ENCODE data around the gene RIMBP2.
A peak's percentile ranks its signal among the peaks of the same experiment; 100 is the strongest.

Gene RIMBP2

DNA sequence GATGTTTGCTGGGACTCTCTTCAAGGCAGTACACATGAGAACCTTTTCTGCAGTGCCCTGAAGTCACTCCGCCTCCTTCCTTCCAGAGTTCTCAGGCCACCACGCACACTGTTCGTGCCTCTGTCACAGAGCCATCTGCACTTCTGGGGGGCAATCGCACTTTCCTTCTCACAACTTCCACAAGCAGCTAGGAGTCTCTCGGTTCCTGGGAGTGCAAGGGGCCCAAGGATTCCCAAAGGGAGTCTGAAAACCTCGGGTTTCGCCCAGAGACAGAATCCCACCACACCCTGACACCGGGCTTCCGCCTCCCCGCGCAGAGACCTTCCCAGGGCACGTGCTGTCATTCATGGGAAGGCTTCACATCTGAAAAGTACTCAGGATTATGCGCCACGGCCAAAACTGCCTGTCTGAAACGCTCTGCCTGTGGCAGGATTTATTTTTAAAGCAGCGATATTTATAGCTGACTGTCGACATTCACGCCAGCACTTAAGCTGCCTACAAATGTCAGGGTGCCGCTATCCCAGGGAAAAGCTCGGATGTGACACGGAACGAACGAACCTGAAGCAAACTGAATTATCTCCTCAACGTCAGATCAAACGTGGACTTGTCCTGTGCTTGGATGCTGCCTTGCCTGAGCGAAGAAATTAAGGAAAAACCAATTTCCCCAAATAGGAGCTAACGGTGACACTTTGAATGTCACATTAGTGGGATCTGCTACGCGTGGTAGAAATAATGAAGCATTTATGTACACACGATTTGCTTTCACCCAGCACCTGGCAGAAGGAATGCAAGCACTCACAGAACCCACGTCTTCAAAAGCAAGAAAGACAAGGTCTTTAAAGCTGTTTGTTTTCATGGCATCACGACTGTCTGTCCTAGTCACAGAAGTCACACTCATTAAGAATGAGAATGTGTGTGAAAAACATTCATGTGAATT, 224.4 kb downstream of the RIMBP2 start:
- Histone ChIP-seq H3K36me3 (ENCODE audit: control insufficient read depth, low read depth, low read length) (no peaks in the 10 kb centered on the region), H3K4me3 (ENCODE audit: low read length) (no peak overlapping the region), H3K27ac (ENCODE audit: low read length) (no peak overlapping the region), H3K9me3 (ENCODE audit: control insufficient read depth, low read depth, low read length) (no peaks in the 10 kb centered on the region), H3K4me1 (ENCODE audit: control insufficient read depth, low read depth, low read length) (no peaks in the 10 kb centered on the region), H3K27me3 (ENCODE audit: control insufficient read depth, insufficient read depth, low read length) (no peaks in the 10 kb centered on the region), H3K9ac (ENCODE audit: low read length) (no peak overlapping the region)

DNA sequence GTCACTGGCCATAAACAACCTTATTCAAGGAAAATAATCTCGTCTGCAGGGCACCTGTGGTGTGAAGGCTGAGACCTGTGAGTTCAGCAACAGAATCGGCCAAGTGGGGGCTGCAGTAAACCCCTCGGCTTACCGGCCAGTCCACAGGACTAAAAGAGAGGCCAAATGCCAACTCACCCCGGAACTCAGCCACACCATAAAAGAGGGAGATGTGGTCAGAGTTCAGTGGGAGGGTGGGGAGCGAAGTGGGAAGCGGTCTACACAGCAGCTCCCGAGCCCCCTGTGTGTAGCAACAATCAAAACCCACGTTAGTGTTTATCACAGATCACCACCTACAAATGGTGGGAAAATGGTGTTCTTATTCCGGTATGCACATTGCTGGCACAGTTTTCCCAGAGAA, 225.4 kb downstream of the RIMBP2 start:
- no peaks in the 10 kb centered on the region for H3K36me3 ChIP-seq (ENCODE audit: control insufficient read depth, low read depth, low read length)
- H3K9ac ChIP-seq (ENCODE audit: low read length) = no peak overlapping the region
- H3K9me3 ChIP-seq (ENCODE audit: control insufficient read depth, low read depth, low read length) = no peaks in the 10 kb centered on the region
- H3K4me3 ChIP-seq (ENCODE audit: low read length) = no peak overlapping the region
- no peaks in the 10 kb centered on the region for H3K4me1 ChIP-seq (ENCODE audit: control insufficient read depth, low read depth, low read length)
- H3K27me3 ChIP-seq (ENCODE audit: control insufficient read depth, insufficient read depth, low read length) = no peaks in the 10 kb centered on the region
- no peak overlapping the region for H3K27ac ChIP-seq (ENCODE audit: low read length)

DNA sequence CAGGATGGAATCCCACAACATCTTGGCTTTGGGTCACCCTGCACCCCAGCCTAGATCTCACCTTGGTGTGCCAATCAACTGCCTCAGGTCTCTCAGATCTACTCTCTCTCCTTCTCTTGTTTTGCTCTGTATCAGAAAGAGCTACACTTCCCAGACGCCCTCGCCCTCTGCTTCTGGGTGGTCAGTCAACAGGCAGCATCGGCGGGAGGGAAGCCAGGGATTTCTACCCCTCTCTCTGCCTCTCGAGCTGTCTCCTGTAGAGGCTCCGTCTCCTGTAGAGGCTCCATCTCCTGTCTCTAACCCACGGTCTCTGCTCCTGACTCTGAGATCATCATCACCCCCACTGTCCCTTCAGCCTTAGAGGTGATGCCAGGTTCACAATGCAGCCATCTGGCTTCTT, 226.8 kb downstream of the RIMBP2 start:
- no peak overlapping the region for H3K4me3 ChIP-seq (ENCODE audit: low read length)
- H3K36me3 ChIP-seq (ENCODE audit: control insufficient read depth, low read depth, low read length) = no peaks in the 10 kb centered on the region
- H3K9ac ChIP-seq (ENCODE audit: low read length) = no peak overlapping the region
- no peaks in the 10 kb centered on the region for H3K4me1 ChIP-seq (ENCODE audit: control insufficient read depth, low read depth, low read length)
- no peak overlapping the region for H3K27ac ChIP-seq (ENCODE audit: low read length)
- no peaks in the 10 kb centered on the region for H3K27me3 ChIP-seq (ENCODE audit: control insufficient read depth, insufficient read depth, low read length)
- H3K9me3 ChIP-seq (ENCODE audit: control insufficient read depth, low read depth, low read length) = no peaks in the 10 kb centered on the region

DNA sequence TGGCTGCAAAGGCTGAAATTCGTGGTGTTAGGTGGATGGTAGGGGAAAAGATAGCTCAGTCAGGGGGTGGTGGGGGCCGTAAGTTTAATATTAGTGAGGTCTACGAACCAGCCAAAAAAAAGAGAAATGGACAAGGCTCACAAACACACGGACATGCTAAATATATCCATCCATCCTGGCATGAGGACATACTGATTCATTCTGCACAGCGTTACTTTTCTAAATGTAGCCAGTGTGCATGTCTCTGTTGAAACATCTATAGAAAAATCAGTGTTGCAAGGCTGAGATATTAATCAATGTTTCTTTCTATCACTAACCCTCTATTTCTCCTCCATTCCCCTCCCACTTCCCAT, 227.8 kb downstream of the RIMBP2 start:
- no peaks in the 10 kb centered on the region for H3K4me1 ChIP-seq (ENCODE audit: control insufficient read depth, low read depth, low read length)
- H3K4me3 ChIP-seq (ENCODE audit: low read length) = no peak overlapping the region
- H3K9ac ChIP-seq (ENCODE audit: low read length) = no peak overlapping the region
- H3K36me3 ChIP-seq (ENCODE audit: control insufficient read depth, low read depth, low read length) = no peaks in the 10 kb centered on the region
- H3K9me3 ChIP-seq (ENCODE audit: control insufficient read depth, low read depth, low read length) = no peaks in the 10 kb centered on the region
- H3K27ac ChIP-seq (ENCODE audit: low read length) = no peak overlapping the region
- no peaks in the 10 kb centered on the region for H3K27me3 ChIP-seq (ENCODE audit: control insufficient read depth, insufficient read depth, low read length)

GRCh38 chr12:130487636-130488357, 228.3 kb downstream of the RIMBP2 start:
- Histone ChIP-seq H3K4me1 (ENCODE audit: control insufficient read depth, low read depth, low read length) (no peaks in the 10 kb centered on the region), H3K36me3 (ENCODE audit: control insufficient read depth, low read depth, low read length) (no peaks in the 10 kb centered on the region), H3K9ac (ENCODE audit: low read length) (no peak overlapping the region), H3K9me3 (ENCODE audit: control insufficient read depth, low read depth, low read length) (no peaks in the 10 kb centered on the region), H3K27me3 (ENCODE audit: control insufficient read depth, insufficient read depth, low read length) (no peaks in the 10 kb centered on the region), H3K27ac (ENCODE audit: low read length) (no peak overlapping the region), H3K4me3 (ENCODE audit: low read length) (no peak overlapping the region)

DNA sequence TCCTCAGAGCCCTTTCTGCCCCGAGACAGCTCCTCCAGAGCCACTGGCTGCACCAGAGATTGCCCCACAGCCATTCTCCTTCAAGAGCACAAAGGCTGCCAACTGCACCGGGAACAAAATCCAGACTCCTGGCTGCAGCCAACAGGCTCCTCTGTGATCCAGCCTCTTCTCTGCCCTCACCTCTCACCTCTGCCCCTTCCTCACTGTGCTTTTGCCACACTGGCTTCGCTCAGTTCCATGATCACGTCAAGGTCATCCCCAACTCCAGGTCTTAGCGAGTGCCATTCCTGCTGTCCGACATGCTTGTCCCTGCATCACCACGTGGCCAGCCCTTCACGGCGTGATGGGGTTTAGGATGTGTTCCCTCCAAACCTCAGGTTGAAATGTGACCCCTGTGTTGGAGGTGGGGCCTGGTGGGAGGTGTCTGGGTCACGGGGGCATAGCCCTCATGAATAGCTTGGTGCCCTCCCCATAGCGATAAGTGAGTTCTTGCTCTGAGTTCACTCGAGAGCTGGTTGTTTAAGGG, 229.1 kb downstream of the RIMBP2 start:
- no peaks in the 10 kb centered on the region for H3K36me3 ChIP-seq (ENCODE audit: control insufficient read depth, low read depth, low read length)
- H3K27me3 ChIP-seq (ENCODE audit: control insufficient read depth, insufficient read depth, low read length) = no peaks in the 10 kb centered on the region
- H3K9me3 ChIP-seq (ENCODE audit: control insufficient read depth, low read depth, low read length) = no peaks in the 10 kb centered on the region
- H3K27ac ChIP-seq (ENCODE audit: low read length) = no peak overlapping the region
- no peak overlapping the region for H3K9ac ChIP-seq (ENCODE audit: low read length)
- H3K4me3 ChIP-seq (ENCODE audit: low read length) = no peak overlapping the region
- H3K4me1 ChIP-seq (ENCODE audit: control insufficient read depth, low read depth, low read length) = peaks cover 8% of the 10 kb centered on the region

DNA sequence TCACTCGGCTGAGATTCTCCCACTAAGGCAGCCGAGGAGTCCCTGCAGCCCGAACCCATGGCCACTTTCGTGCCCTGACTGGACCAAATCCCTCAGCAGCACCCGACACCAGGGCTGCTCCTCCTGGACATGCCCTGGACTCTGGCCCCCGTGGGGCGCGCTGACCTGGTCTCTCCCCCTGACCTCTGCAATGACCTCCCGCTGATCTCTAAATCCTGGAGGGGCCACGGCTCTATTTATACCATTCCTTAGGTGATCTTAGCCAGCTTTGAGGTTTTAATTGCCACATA, 230.0 kb downstream of the RIMBP2 start:
- Histone ChIP-seq H3K4me1 (ENCODE audit: control insufficient read depth, low read depth, low read length) (peaks cover 13% of the 10 kb centered on the region), H3K4me3 (ENCODE audit: low read length) (no peak overlapping the region), H3K9ac (ENCODE audit: low read length) (no peak overlapping the region), H3K36me3 (ENCODE audit: control insufficient read depth, low read depth, low read length) (no peaks in the 10 kb centered on the region), H3K27me3 (ENCODE audit: control insufficient read depth, insufficient read depth, low read length) (no peaks in the 10 kb centered on the region), H3K27ac (ENCODE audit: low read length) (no peak overlapping the region), H3K9me3 (ENCODE audit: control insufficient read depth, low read depth, low read length) (no peaks in the 10 kb centered on the region)

- Histone ChIP-seq H3K4me3 (ENCODE audit: low read length) (no peak overlapping the region), H3K27me3 (ENCODE audit: control insufficient read depth, insufficient read depth, low read length) (no peaks in the 10 kb centered on the region), H3K27ac (ENCODE audit: low read length) (no peak overlapping the region), H3K36me3 (ENCODE audit: control insufficient read depth, low read depth, low read length) (no peaks in the 10 kb centered on the region), H3K9ac (ENCODE audit: low read length) (no peak overlapping the region), H3K4me1 (ENCODE audit: control insufficient read depth, low read depth, low read length) (peaks cover 14% of the 10 kb centered on the region), H3K9me3 (ENCODE audit: control insufficient read depth, low read depth, low read length) (no peaks in the 10 kb centered on the region)
These were observed 230.6 kb downstream of the RIMBP2 start for GRCh38 chr12:130485291-130486145.

DNA sequence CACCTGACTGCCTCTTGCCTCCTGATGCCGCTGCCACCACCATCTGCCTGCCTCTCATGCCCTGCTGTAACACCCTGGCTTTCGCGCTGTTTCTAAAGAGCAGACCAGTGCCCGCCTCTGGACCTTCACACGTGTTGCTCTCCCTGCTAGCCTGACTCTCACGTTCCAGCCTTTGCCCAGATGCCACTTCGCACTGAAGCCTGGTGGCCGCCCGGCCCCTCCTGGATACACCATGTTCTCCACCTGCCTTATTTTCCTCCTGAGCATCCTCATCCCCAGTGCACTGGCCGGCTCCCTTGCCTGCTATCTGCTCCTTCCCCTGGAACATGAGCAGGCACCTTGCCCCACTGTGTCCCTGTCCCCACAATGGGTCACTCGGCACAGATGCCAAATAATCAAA, 231.9 kb downstream of the RIMBP2 start:
- Histone ChIP-seq H3K27me3 (ENCODE audit: control insufficient read depth, insufficient read depth, low read length) (no peaks in the 10 kb centered on the region), H3K36me3 (ENCODE audit: control insufficient read depth, low read depth, low read length) (no peaks in the 10 kb centered on the region), H3K4me1 (ENCODE audit: control insufficient read depth, low read depth, low read length) (peaks cover 14% of the 10 kb centered on the region), H3K9me3 (ENCODE audit: control insufficient read depth, low read depth, low read length) (no peaks in the 10 kb centered on the region), H3K4me3 (ENCODE audit: low read length) (no peak overlapping the region), H3K27ac (ENCODE audit: low read length) (no peak overlapping the region), H3K9ac (ENCODE audit: low read length) (no peak overlapping the region)

- Histone ChIP-seq H3K4me1 (ENCODE audit: control insufficient read depth, low read depth, low read length) (peaks cover 14% of the 10 kb centered on the region), H3K4me3 (ENCODE audit: low read length) (no peak overlapping the region), H3K36me3 (ENCODE audit: control insufficient read depth, low read depth, low read length) (no peaks in the 10 kb centered on the region), H3K27ac (ENCODE audit: low read length) (no peak overlapping the region), H3K9me3 (ENCODE audit: control insufficient read depth, low read depth, low read length) (no peaks in the 10 kb centered on the region), H3K9ac (ENCODE audit: low read length) (no peak overlapping the region), H3K27me3 (ENCODE audit: control insufficient read depth, insufficient read depth, low read length) (no peaks in the 10 kb centered on the region)
These were observed 232.4 kb downstream of the RIMBP2 start for GRCh38 chr12:130483616-130484180.

- no peak overlapping the region for H3K9ac ChIP-seq (ENCODE audit: low read length)
- peaks cover 14% of the 10 kb centered on the region for H3K4me1 ChIP-seq (ENCODE audit: control insufficient read depth, low read depth, low read length)
- no peak overlapping the region for H3K27ac ChIP-seq (ENCODE audit: low read length)
- peak overlapping the region; percentile 14 for H3K4me3 ChIP-seq (ENCODE audit: low read length)
- H3K9me3 ChIP-seq (ENCODE audit: control insufficient read depth, low read depth, low read length) = no peaks in the 10 kb centered on the region
- H3K36me3 ChIP-seq (ENCODE audit: control insufficient read depth, low read depth, low read length) = no peaks in the 10 kb centered on the region
- no peaks in the 10 kb centered on the region for H3K27me3 ChIP-seq (ENCODE audit: control insufficient read depth, insufficient read depth, low read length)
These were observed 233.7 kb downstream of the RIMBP2 start for GRCh38 chr12:130482448-130482847.
